ENCODE results near the gene NRTN.

DNA sequence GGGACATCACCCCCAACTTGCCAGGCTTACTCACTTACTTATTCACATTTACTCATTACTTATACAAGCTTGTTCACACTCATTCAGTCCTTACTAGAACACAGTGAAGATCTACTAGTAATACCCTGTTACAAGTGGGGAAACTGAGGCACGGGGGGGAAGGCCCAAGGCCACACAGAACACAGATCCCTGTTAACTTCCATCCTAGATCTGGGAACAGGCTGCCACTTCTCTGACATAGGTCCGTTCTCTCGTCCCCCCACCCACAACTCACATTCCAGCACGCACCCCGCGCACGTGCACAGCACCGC lies 1.5 kb upstream of the NRTN start:
- TF ChIP-seq, protein P1, sequence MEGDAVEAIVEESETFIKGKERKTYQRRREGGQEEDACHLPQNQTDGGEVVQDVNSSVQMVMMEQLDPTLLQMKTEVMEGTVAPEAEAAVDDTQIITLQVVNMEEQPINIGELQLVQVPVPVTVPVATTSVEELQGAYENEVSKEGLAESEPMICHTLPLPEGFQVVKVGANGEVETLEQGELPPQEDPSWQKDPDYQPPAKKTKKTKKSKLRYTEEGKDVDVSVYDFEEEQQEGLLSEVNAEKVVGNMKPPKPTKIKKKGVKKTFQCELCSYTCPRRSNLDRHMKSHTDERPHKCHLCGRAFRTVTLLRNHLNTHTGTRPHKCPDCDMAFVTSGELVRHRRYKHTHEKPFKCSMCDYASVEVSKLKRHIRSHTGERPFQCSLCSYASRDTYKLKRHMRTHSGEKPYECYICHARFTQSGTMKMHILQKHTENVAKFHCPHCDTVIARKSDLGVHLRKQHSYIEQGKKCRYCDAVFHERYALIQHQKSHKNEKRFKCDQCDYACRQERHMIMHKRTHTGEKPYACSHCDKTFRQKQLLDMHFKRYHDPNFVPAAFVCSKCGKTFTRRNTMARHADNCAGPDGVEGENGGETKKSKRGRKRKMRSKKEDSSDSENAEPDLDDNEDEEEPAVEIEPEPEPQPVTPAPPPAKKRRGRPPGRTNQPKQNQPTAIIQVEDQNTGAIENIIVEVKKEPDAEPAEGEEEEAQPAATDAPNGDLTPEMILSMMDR (IDR thresholded peaks at IDR 0.05) = no peak
- TF ChIP-seq POLR2A (IDR thresholded peaks at IDR 0.05) = no peak

All from esophagus squamous epithelium (tissue), 4 donors.